ENCODE measurements around the gene GRIK3. TPM values are rescaled to one million over a fixed set of nuclear protein-coding genes. Genes with fewer than 3 reads are reported as not detected.

The GRIK3 gene
- total and polyA plus RNA-seq, 2 experiments from 2014 or later: under 0.01 TPM; not detected in 1

GRCh38 chr1:36876990-36877389 is 157.3 kb downstream of the GRIK3 start:
- Histone ChIP-seq H3K4me2 (no peak overlapping the region), H3K27me3 (no peaks in the 10 kb centered on the region), H3K9me3 (ENCODE audit: low read depth) (no peaks in the 10 kb centered on the region), H3K4me3 (no peak overlapping the region), H3K27ac (no peak overlapping the region), H3K79me2 (no peaks in the 10 kb centered on the region), H2AFZ (no peak overlapping the region), H3K36me3 (replicated peaks; ENCODE audit: insufficient read depth, low read depth) (no peaks in the 10 kb centered on the region), H4K20me1 (ENCODE audit: insufficient read depth, poor library complexity, severe bottlenecking) (no peaks in the 10 kb centered on the region), H3K4me1 (ENCODE audit: insufficient read depth) (no peaks in the 10 kb centered on the region), H3K9me2 (replicated peaks; ENCODE audit: insufficient read depth) (no peaks in the 10 kb centered on the region)
- 81% methylated on average over 1 of the region's 1 CpG for WGBS (ENCODE audit: low lambda C conversion rate, missing lambda C conversion rate)
- no peak for DNase-seq (ENCODE audit: low spot score)
- TF ChIP-seq EZH2 (IDR thresholded peaks at IDR 0.05; ENCODE audit: borderline replicate concordance) (no peak), CTCF (IDR thresholded peaks at IDR 0.05; ENCODE audit: poor library complexity) (no peak), EZH2phosphoT487 (IDR thresholded peaks at IDR 0.05; ENCODE audit: low read depth, severe bottlenecking, unreplicated experiment) (no peak)

- Histone ChIP-seq H3K36me3 (replicated peaks; ENCODE audit: insufficient read depth, low read depth) (no peaks in the 10 kb centered on the region), H3K79me2 (no peaks in the 10 kb centered on the region), H2AFZ (no peak overlapping the region), H3K4me2 (no peak overlapping the region), H3K9me3 (ENCODE audit: low read depth) (no peaks in the 10 kb centered on the region), H3K4me1 (ENCODE audit: insufficient read depth) (no peaks in the 10 kb centered on the region), H3K27me3 (no peaks in the 10 kb centered on the region), H3K4me3 (no peak overlapping the region), H4K20me1 (ENCODE audit: insufficient read depth, poor library complexity, severe bottlenecking) (no peaks in the 10 kb centered on the region), H3K9me2 (replicated peaks; ENCODE audit: insufficient read depth) (no peaks in the 10 kb centered on the region), H3K27ac (no peak overlapping the region)
- 79% methylated on average over 6 of the region's 6 CpGs for WGBS (ENCODE audit: low lambda C conversion rate, missing lambda C conversion rate)
- no peak for DNase-seq (ENCODE audit: low spot score)
- TF ChIP-seq EZH2 (IDR thresholded peaks at IDR 0.05; ENCODE audit: borderline replicate concordance): no peak
- no peak for TF ChIP-seq EZH2phosphoT487 (IDR thresholded peaks at IDR 0.05; ENCODE audit: low read depth, severe bottlenecking, unreplicated experiment)
- TF ChIP-seq CTCF (IDR thresholded peaks at IDR 0.05; ENCODE audit: poor library complexity): no peak
Observed at GRCh38 chr1:36874271-36875060, 159.8 kb downstream of the GRIK3 start.

GRCh38 chr1:36872858-36873257 is 161.5 kb downstream of the GRIK3 start:
- H3K4me1 ChIP-seq (ENCODE audit: insufficient read depth): no peaks in the 10 kb centered on the region
- no peak for TF ChIP-seq CTCF (IDR thresholded peaks at IDR 0.05; ENCODE audit: poor library complexity)
- TF ChIP-seq EZH2 (IDR thresholded peaks at IDR 0.05; ENCODE audit: borderline replicate concordance): no peak
- no peak for TF ChIP-seq EZH2phosphoT487 (IDR thresholded peaks at IDR 0.05; ENCODE audit: low read depth, severe bottlenecking, unreplicated experiment)
- DNase-seq (ENCODE audit: low spot score): no peak
- H3K4me2 ChIP-seq: no peak overlapping the region
- no peaks in the 10 kb centered on the region for H3K27me3 ChIP-seq
- H3K9me2 ChIP-seq (replicated peaks; ENCODE audit: insufficient read depth): no peaks in the 10 kb centered on the region
- H3K36me3 ChIP-seq (replicated peaks; ENCODE audit: insufficient read depth, low read depth): no peaks in the 10 kb centered on the region
- WGBS (ENCODE audit: low lambda C conversion rate, missing lambda C conversion rate): 83% methylated on average over 3 of the region's 3 CpGs
- no peaks in the 10 kb centered on the region for H3K79me2 ChIP-seq
- no peaks in the 10 kb centered on the region for H3K9me3 ChIP-seq (ENCODE audit: low read depth)
- H3K4me3 ChIP-seq: no peak overlapping the region
- no peak overlapping the region for H3K27ac ChIP-seq
- no peak overlapping the region for H2AFZ ChIP-seq
- H4K20me1 ChIP-seq (ENCODE audit: insufficient read depth, poor library complexity, severe bottlenecking): no peaks in the 10 kb centered on the region
